Measurements from ENCODE around the gene SGSM2.
A peak's percentile ranks its signal among the peaks of the same experiment; 100 is the strongest.

SGSM2 gene, protein sequence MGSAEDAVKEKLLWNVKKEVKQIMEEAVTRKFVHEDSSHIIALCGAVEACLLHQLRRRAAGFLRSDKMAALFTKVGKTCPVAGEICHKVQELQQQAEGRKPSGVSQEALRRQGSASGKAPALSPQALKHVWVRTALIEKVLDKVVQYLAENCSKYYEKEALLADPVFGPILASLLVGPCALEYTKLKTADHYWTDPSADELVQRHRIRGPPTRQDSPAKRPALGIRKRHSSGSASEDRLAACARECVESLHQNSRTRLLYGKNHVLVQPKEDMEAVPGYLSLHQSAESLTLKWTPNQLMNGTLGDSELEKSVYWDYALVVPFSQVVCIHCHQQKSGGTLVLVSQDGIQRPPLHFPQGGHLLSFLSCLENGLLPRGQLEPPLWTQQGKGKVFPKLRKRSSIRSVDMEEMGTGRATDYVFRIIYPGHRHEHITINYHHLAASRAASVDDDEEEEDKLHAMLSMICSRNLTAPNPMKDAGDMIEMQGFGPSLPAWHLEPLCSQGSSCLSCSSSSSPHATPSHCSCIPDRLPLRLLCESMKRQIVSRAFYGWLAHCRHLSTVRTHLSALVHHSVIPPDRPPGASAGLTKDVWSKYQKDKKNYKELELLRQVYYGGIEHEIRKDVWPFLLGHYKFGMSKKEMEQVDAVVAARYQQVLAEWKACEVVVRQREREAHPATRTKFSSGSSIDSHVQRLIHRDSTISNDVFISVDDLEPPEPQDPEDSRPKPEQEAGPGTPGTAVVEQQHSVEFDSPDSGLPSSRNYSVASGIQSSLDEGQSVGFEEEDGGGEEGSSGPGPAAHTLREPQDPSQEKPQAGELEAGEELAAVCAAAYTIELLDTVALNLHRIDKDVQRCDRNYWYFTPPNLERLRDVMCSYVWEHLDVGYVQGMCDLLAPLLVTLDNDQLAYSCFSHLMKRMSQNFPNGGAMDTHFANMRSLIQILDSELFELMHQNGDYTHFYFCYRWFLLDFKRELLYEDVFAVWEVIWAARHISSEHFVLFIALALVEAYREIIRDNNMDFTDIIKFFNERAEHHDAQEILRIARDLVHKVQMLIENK

GRCh38 chr17:2336852-2337543 is at the start of gene SGSM2:
Gene SGSM2 (plus strand): TSS chr17:2337501. CDS start chr17:2337689, 188 bp downstream.
- Histone ChIP-seq H3K36me3 (ENCODE audit: control insufficient read depth, insufficient read depth, low read length) (peaks cover 7% of the 10 kb centered on the region), H3K4me3 (replicated peaks; ENCODE audit: low read depth, low read length) (peak within 1 kb of the TSS; percentile 73), H3K27me3 (replicated peaks; ENCODE audit: control insufficient read depth, insufficient read depth, low read length) (no peaks in the 10 kb centered on the region)
- TF ChIP-seq CTCF (IDR thresholded peaks at IDR 0.05; ENCODE audit: insufficient read depth, low read length, poor library complexity, severe bottlenecking): no peak
- peak; percentile 71 for DNase-seq (ENCODE audit: extremely low read depth, insufficient read length)

DNA sequence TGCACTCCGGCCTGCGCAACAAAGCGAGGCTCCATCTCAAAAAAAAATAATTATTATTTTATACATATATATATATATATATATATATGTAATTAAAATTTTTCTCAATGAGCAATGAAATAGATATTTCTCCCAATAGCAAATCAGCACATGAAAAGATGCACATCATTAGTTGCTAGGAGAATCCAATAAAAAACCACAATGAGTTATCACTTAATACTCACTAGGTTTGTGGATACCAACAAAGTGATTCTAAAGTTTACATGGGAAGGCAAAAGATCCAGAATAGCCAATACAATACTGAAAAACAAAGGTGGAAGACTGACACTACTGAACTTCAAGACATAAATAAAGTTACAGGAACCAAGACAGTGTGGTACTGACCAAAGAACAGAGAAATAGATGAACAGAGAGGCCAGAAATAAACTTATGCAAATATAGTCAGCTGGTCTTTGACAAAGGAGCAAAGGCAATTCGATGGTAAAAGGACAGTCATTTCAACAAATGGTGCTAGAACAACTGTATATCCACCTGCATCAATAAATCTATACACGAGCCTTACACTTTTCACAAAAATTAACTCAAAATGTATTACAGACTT is 47.3 kb upstream of the SGSM2 start:
- peaks cover 8% of the 10 kb centered on the region for H3K36me3 ChIP-seq (ENCODE audit: control insufficient read depth, insufficient read depth, low read length)
- no peak for TF ChIP-seq CTCF (IDR thresholded peaks at IDR 0.05; ENCODE audit: insufficient read depth, low read length, poor library complexity, severe bottlenecking)
- no peak overlapping the region for H3K4me3 ChIP-seq (replicated peaks; ENCODE audit: low read depth, low read length)
- peak; percentile 18 for DNase-seq (ENCODE audit: extremely low read depth, insufficient read length)
- H3K27me3 ChIP-seq (replicated peaks; ENCODE audit: control insufficient read depth, insufficient read depth, low read length): no peaks in the 10 kb centered on the region

DNA sequence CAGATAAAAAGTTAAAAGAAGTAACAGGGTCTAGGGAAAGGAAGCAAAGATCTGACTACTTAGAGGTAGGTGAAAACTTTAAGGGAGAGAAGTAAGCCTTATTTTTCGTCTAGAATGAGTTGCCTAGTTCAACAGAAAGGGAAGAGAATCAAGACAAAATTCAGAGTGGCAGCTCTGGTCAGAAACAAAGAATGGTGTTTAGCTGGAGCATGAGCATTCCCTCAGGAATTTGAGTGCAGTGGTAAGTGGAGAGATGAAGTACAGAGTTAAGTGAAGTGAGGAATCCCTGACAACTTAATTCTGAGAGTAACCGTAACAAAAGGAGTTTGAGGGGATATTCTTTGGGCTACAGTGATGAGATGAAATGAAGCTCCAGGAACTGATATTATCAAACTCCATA is 45.2 kb upstream of the SGSM2 start:
- DNase-seq (ENCODE audit: extremely low read depth, insufficient read length): no peak
- Histone ChIP-seq H3K36me3 (ENCODE audit: control insufficient read depth, insufficient read depth, low read length) (peaks cover 11% of the 10 kb centered on the region), H3K27me3 (replicated peaks; ENCODE audit: control insufficient read depth, insufficient read depth, low read length) (no peaks in the 10 kb centered on the region), H3K4me3 (replicated peaks; ENCODE audit: low read depth, low read length) (no peak overlapping the region)
- no peak for TF ChIP-seq CTCF (IDR thresholded peaks at IDR 0.05; ENCODE audit: insufficient read depth, low read length, poor library complexity, severe bottlenecking)

GRCh38 chr17:2295575-2295974 is 41.7 kb upstream of the SGSM2 start:
- DNase-seq (ENCODE audit: extremely low read depth, insufficient read length): no peak
- Histone ChIP-seq H3K4me3 (replicated peaks; ENCODE audit: low read depth, low read length) (no peak overlapping the region), H3K27me3 (replicated peaks; ENCODE audit: control insufficient read depth, insufficient read depth, low read length) (no peaks in the 10 kb centered on the region), H3K36me3 (ENCODE audit: control insufficient read depth, insufficient read depth, low read length) (peaks cover 11% of the 10 kb centered on the region)
- no peak for TF ChIP-seq CTCF (IDR thresholded peaks at IDR 0.05; ENCODE audit: insufficient read depth, low read length, poor library complexity, severe bottlenecking)

- Histone ChIP-seq H3K27me3 (replicated peaks; ENCODE audit: control insufficient read depth, insufficient read depth, low read length) (no peaks in the 10 kb centered on the region), H3K4me3 (replicated peaks; ENCODE audit: low read depth, low read length) (no peak overlapping the region), H3K36me3 (ENCODE audit: control insufficient read depth, insufficient read depth, low read length) (peaks cover 9% of the 10 kb centered on the region)
- no peak for TF ChIP-seq CTCF (IDR thresholded peaks at IDR 0.05; ENCODE audit: insufficient read depth, low read length, poor library complexity, severe bottlenecking)
- no peak for DNase-seq (ENCODE audit: extremely low read depth, insufficient read length)
Observed at GRCh38 chr17:2297023-2297422, 40.3 kb upstream of the SGSM2 start.

Measured in GM06990 (cell line).